NCI-H2107 treated with DMSO at 0.1 percent for 48 hours (cell line): ENCODE data around the gene MORC4.
A peak's percentile ranks its signal among the peaks of the same experiment; 100 is the strongest.

Experiments
- DNase-seq: peaks from one replicate; lab custom pipeline; 2025; ENCODE audit not compliant: unreplicated experiment; lab: John Stamatoyannopoulos, UW

MORC4 gene

DNA sequence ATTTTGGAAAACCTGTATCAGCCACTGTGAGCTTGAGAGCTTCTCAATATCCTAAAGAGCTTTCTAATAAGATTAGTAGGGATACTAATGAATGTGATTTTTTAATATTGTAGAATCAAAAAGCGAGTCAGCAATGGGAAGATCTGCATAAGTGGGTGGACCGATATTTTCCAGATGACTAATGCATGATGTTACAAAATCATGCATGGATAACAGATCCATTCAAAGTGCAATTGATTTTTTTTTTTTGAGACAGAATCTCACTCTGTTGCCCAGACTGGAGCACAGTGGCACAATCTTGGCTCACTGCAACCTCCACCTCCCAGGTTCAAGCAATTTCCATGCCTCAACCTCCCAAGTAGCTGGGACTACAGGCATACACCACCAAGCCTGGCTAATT lies 87.1 kb downstream of the MORC4 start:
- DNase-seq, result no peak

GRCh38 chrX:106906361-106906760 lies 93.7 kb downstream of the MORC4 start:
- DNase-seq, result no peak

GRCh38 chrX:106905064-106905708 lies 94.8 kb downstream of the MORC4 start:
- no peak for DNase-seq

- no peak for DNase-seq
Observed at GRCh38 chrX:106903856-106904528, 96.0 kb downstream of the MORC4 start.

- peak; percentile 10 for DNase-seq
Observed at GRCh38 chrX:106903291-106903824, 96.7 kb downstream of the MORC4 start, which contains the start of gene RIPPLY1. RIPPLY1 (minus strand) TSS chrX:106903341; CDS start chrX:106903287, 54 bp downstream.

DNA sequence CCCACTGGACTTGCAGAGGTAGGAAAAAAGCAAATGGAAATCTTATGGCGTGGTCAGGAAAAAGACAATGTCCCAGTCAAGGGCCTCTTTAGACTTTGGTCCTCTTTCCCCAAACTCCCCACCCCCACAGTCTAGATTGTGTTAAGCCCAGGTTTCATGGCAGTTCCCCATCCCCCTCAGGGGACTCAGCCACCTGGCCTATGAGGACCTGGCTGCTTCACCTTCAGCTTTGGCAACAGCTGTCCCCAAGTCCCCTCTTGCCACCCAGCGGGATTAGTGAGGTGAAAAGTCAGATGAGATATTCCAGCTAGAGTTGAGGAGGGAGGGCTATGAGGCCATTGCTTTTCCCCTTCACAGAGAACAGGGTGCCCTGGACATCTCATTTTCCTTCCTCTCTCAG lies 97.3 kb downstream of the MORC4 start:
- DNase-seq, result no peak

DNA sequence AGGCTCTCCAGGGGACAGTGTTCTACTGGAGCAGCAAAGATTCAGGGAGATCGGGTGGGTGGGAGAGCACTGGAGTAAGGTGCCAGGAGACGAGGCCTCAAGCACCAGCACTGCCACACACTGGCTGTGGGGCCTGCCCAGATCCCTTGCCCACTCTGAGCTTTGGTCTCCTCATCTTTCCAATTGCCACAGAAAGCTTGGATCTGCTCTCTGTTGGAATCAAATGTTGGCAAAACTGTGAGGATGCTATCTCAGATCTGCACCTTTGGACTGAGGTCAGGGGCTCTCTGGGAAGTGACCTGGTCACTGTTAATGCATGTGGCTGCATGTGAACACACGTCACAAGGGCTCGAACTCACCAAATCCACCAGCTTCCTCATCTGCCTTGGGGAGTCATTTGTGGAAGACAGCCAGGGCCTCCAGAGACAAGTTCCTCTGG lies 98.2 kb downstream of the MORC4 start:
- no peak for DNase-seq

DNA sequence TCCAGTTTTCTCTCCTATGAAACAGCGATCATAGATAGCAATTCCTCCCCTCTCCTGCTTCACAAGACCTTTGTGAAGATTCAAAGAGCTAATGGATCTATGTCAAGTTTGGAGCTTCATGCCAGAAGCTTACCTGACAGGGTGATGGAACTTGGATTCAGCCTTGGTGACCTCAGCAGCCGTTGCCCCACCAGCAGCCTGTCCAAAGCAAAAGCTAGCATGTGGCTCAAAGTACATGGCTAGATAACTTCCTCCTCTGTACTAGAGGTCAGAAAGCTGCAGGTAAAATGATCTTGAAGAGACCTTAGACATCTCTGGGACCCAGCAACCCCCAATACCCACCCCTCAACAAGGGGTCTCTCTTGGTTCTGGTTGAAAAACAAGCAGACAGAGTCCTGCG lies 98.7 kb downstream of the MORC4 start:
- DNase-seq, result no peak

GRCh38 chrX:106899841-106900240 lies 100.2 kb downstream of the MORC4 start:
- DNase-seq, result no peak

DNA sequence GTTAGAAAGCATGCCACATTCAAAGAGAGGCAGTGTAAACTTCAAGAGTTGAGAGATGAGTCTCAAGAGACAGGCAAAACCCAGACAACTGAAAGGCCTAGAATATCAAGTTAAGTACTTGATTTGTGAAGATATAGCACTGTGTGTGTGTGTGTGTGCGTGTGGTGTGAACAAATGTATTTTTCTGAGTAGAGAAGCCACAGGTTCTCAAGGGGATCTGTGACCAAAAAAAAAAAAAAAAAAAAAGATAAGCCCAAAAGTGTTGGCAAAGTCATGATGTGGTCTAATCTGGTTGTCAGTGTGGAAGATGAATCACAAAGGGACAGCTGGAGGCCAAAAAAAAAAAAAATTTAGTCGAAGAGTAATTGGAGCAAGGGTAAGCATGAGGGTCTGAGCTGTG lies 100.7 kb downstream of the MORC4 start:
- no peak for DNase-seq

DNA sequence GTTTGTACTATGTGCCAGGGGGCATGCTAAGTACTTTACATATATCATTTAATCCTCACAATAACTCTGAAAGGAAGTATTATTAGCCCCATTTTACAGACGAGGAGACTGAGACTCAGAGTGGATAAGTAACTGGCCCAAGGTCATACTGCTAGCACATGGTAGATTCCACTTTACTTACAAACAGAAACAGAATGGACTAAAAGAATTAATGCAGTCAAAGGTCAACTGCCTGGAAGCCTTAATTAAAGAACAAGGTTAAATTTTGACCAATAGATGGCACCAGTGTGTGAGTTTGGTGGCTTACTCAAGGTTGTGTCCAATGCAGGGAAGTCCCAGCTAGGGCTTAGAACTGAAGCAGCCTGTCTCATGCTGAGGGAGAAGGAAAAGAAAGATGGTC lies 101.5 kb downstream of the MORC4 start:
- DNase-seq, result peak; percentile 47

- DNase-seq, result no peak
Observed at GRCh38 chrX:106897259-106897658, 102.8 kb downstream of the MORC4 start.

DNA sequence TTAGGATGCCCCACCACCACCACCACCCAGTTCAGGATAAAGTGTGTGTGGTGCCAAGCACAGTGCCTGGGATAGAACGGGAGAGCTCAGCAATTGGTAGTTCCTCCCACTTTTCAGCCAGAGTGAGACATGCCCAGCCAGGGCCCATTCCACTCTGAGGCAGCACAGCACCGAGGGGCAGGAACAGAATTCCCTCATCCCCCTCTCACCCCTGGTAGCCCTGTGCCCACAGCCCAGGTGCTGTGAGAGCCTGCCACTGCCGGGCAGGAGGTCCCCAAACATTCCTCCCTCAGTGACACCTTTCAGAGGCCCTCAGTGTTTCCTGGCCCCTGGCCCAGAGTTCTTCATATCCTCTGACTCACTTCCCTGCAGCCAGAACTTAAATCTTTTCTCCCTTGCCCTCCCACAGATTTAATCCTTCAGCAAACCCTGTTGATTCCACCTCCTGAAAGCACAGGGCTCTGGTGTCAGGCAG lies 105.0 kb downstream of the MORC4 start:
- no peak for DNase-seq

GRCh38 chrX:106894392-106894909 lies 105.6 kb downstream of the MORC4 start:
- peak; percentile 38 for DNase-seq

GRCh38 chrX:106891762-106892460 lies 108.1 kb downstream of the MORC4 start:
- DNase-seq, result no peak
